HG03108 (cell line): ENCODE data around the gene ZNF140.

Experiments used
- ATAC-seq: cut with Tn5 transposase; IDR thresholded peaks from one replicate; pipeline ENCODE4 v1.9.1; 2021; ENCODE audit warnings: moderate library complexity; ENCODE audit not compliant: unreplicated experiment

Gene ZNF140

GRCh38 chr12:133080368-133081158, at the start of gene ZNF140:
Gene ZNF140 (plus strand): TSS chr12:133080923. CDS start chr12:133081321, 398 bp downstream.
- peak; percentile 68 for ATAC-seq

GRCh38 chr12:133037207-133038005, 43.3 kb upstream of the ZNF140 start, which contains the start of gene ZNF84:
Gene ZNF84 (plus strand): TSS chr12:133037509. CDS start chr12:133041468, 3,959 bp downstream.
- ATAC-seq, result peak; percentile 89

- ATAC-seq, result no peak
Observed at GRCh38 chr12:133038118-133038709, 42.5 kb upstream of the ZNF140 start.

- no peak for ATAC-seq
Observed at GRCh38 chr12:133046698-133047097, 34.0 kb upstream of the ZNF140 start.

- no peak for ATAC-seq
Observed at GRCh38 chr12:133057446-133057845, 23.3 kb upstream of the ZNF140 start.

- no peak for ATAC-seq
Observed at GRCh38 chr12:133058203-133059113, 22.3 kb upstream of the ZNF140 start.

- no peak for ATAC-seq
Observed at GRCh38 chr12:133061954-133062353, 18.8 kb upstream of the ZNF140 start.

GRCh38 chr12:133063556-133063955, 17.2 kb upstream of the ZNF140 start:
- ATAC-seq, result no peak

- ATAC-seq, result no peak
Observed at GRCh38 chr12:133073836-133074235, 6.9 kb upstream of the ZNF140 start.

GRCh38 chr12:133080026-133080367, 726 bp upstream of the ZNF140 start:
- ATAC-seq, result peak; percentile 81

GRCh38 chr12:133081159-133081780, 547 bp downstream of the ZNF140 start:
- no peak for ATAC-seq

GRCh38 chr12:133083345-133083744, 2.6 kb downstream of the ZNF140 start:
- no peak for ATAC-seq

- no peak for ATAC-seq
Observed at GRCh38 chr12:133105620-133106019, 24.9 kb downstream of the ZNF140 start.

- no peak for ATAC-seq
Observed at GRCh38 chr12:133106253-133106652, 25.5 kb downstream of the ZNF140 start.

GRCh38 chr12:133107121-133107520, 26.4 kb downstream of the ZNF140 start:
- ATAC-seq, result no peak

GRCh38 chr12:133108150-133108549, 27.4 kb downstream of the ZNF140 start:
- no peak for ATAC-seq

- no peak for ATAC-seq
Observed at GRCh38 chr12:133120385-133121191, 39.9 kb downstream of the ZNF140 start.

GRCh38 chr12:133124674-133125073, 44.0 kb downstream of the ZNF140 start:
- no peak for ATAC-seq

GRCh38 chr12:133129368-133130037, 48.8 kb downstream of the ZNF140 start:
- no peak for ATAC-seq
